Loucy (cell line): ENCODE results near the gene ANGPTL8.

Experiments
- H2AFZ ChIP-seq: fragments of 200-600 bp; sonication (generic); 2 replicates; pipeline ENCODE4 v1.6.0; 2016; ENCODE audit warnings: antibody characterized with exemption, mild to moderate bottlenecking, low read length, moderate library complexity
- H3F3A ChIP-seq: fragments of 200-600 bp; 2 replicates; pipeline ENCODE4 v1.6.0; 2016; ENCODE audit warnings: antibody characterized with exemption, low read depth, mild to moderate bottlenecking
- H3K27me3 ChIP-seq: fragments of 200-600 bp; sonication (generic); 2 replicates; pipeline ENCODE4 v1.6.1; 2014; ENCODE audit warnings: low read length, mild to moderate bottlenecking; ENCODE audit not compliant: insufficient read depth, poor library complexity, severe bottlenecking
- H3K36me3 ChIP-seq: fragments of 200-600 bp; sonication (generic); 2 replicates; pipeline ENCODE4 v1.6.1; 2016; ENCODE audit warnings: low read length; ENCODE audit not compliant: insufficient read depth
- H3K4me1 ChIP-seq: fragments of 200-600 bp; sonication (generic); 2 replicates; pipeline ENCODE4 v1.5.1; 2014; ENCODE audit warnings: low read length, mild to moderate bottlenecking; ENCODE audit not compliant: insufficient read depth, poor library complexity, severe bottlenecking
- H3K4me2 ChIP-seq: fragments of 200-600 bp; sonication (generic); 2 replicates; pipeline ENCODE4 v1.6.0; 2014; ENCODE audit warnings: antibody characterized with exemption, low read length, low read depth, mild to moderate bottlenecking; ENCODE audit not compliant: poor library complexity, severe bottlenecking
- H3K4me3 ChIP-seq: fragments of 200-600 bp; sonication (generic); 2 replicates; pipeline ENCODE4 v1.5.1; 2014; ENCODE audit warnings: low read length, mild to moderate bottlenecking, mixed read lengths; ENCODE audit not compliant: poor library complexity, severe bottlenecking
- H3K79me2 ChIP-seq: fragments of 200-600 bp; sonication (generic); 2 replicates; pipeline ENCODE4 v1.6.1; 2014; ENCODE audit warnings: low read length; ENCODE audit not compliant: insufficient read depth
- H3K9ac ChIP-seq: fragments of 200-600 bp; sonication (generic); 2 replicates; pipeline ENCODE4 v1.6.0; 2014; ENCODE audit warnings: mild to moderate bottlenecking, low read depth, low read length, moderate library complexity; ENCODE audit not compliant: poor library complexity, severe bottlenecking
- H3K9me2 ChIP-seq: fragments of 200-600 bp; sonication (generic); replicated peaks from 2 replicates; pipeline ENCODE4 v1.6.1; 2016; ENCODE audit warnings: low read depth, low read length, mixed read lengths
- H3K9me3 ChIP-seq: fragments of 200-600 bp; sonication (generic); 2 replicates; pipeline ENCODE4 v1.6.1; 2014; ENCODE audit warnings: mild to moderate bottlenecking, antibody characterized with exemption, low read length, low read depth; ENCODE audit not compliant: insufficient read depth
- H4K20me1 ChIP-seq: fragments of 200-600 bp; sonication (generic); 2 replicates; pipeline ENCODE4 v1.6.0; 2014; ENCODE audit warnings: antibody characterized with exemption, low read length, mild to moderate bottlenecking; ENCODE audit not compliant: insufficient read depth, poor library complexity, severe bottlenecking
- CTCF ChIP-seq: fragments of 200-600 bp; sonication (generic); conservative IDR thresholded peaks from 2 replicates; pipeline ENCODE4 v1.5.1; 2014; ENCODE audit warnings: mild to moderate bottlenecking, antibody characterized with exemption, low read length
- EZH2phosphoT487 ChIP-seq: fragments of 200-600 bp; IDR thresholded peaks from 2 replicates; pipeline ENCODE4 v1.6.1; 2018; ENCODE audit warnings: antibody characterized with exemption, mild to moderate bottlenecking, moderate library complexity, borderline replicate concordance

ANGPTL8 gene

GRCh38 chr19:11279505-11280236 lies 40.3 kb downstream of the ANGPTL8 start:
- Histone ChIP-seq H3K9me2 (no peaks in the 10 kb centered on the region), H3K4me3 (peak overlapping the region; percentile 1), H2AFZ (no peak overlapping the region), H3K9me3 (peaks cover 3% of the 10 kb centered on the region; the same call in 1 of the 2 replicates), H3K79me2 (no peaks in the 10 kb centered on the region), H3K4me1 (peaks cover 6% of the 10 kb centered on the region), H3K9ac (no peak overlapping the region), H3K36me3 (no peaks in the 10 kb centered on the region), H3K27me3 (peaks cover 5% of the 10 kb centered on the region), H4K20me1 (no peaks in the 10 kb centered on the region), H3K4me2 (peak overlapping the region; percentile 30), H3F3A (no peaks in the 10 kb centered on the region)
- no peak for TF ChIP-seq EZH2phosphoT487
- TF ChIP-seq CTCF: no peak

GRCh38 chr19:11281356-11282049 lies 42.1 kb downstream of the ANGPTL8 start:
- Histone ChIP-seq H3K9me2 (no peaks in the 10 kb centered on the region), H2AFZ (no peak overlapping the region), H3K36me3 (no peaks in the 10 kb centered on the region), H3K4me3 (no peak overlapping the region), H3K9me3 (peaks cover 3% of the 10 kb centered on the region; the same call in 1 of the 2 replicates), H3K4me2 (no peak overlapping the region), H3K9ac (no peak overlapping the region), H3K4me1 (peaks cover 6% of the 10 kb centered on the region), H3K79me2 (no peaks in the 10 kb centered on the region), H3F3A (no peaks in the 10 kb centered on the region), H3K27me3 (peaks cover 5% of the 10 kb centered on the region), H4K20me1 (no peaks in the 10 kb centered on the region)
- TF ChIP-seq CTCF (no peak), EZH2phosphoT487 (no peak)

- H2AFZ ChIP-seq: no peak overlapping the region
- H3K9me3 ChIP-seq: no peaks in the 10 kb centered on the region
- peaks cover 5% of the 10 kb centered on the region for H3K27me3 ChIP-seq
- H3K4me1 ChIP-seq: peaks cover 6% of the 10 kb centered on the region
- H4K20me1 ChIP-seq: no peaks in the 10 kb centered on the region
- H3F3A ChIP-seq: no peaks in the 10 kb centered on the region
- no peaks in the 10 kb centered on the region for H3K9me2 ChIP-seq
- no peak overlapping the region for H3K9ac ChIP-seq
- no peak overlapping the region for H3K4me3 ChIP-seq
- H3K79me2 ChIP-seq: no peaks in the 10 kb centered on the region
- no peak overlapping the region for H3K4me2 ChIP-seq
- no peak for TF ChIP-seq CTCF
- no peak for TF ChIP-seq EZH2phosphoT487
- no peaks in the 10 kb centered on the region for H3K36me3 ChIP-seq
Measured at GRCh38 chr19:11284515-11284914, 45.1 kb downstream of the ANGPTL8 start.
